GM13977 (cell line): ENCODE results near the gene PLA2G12B.
"Not testable (repeated sequence)": the region's sequence is repeated elsewhere in the genome, so short reads cannot be mapped to it uniquely, and the experiment has no call there.

Experiments
- DNase-seq: peaks from one replicate; pipeline ENCODE4 v3.0.0; 2012; ENCODE audit warnings: low spot score
- in situ Hi-C: fragments of 300-500 bp; cut with MboI; formaldehyde crosslinking; loops from one replicate; pipeline ENCODE4 v1.12.0; 2022; ENCODE audit warnings: low sequenced_read_pairs, low pct_unique_long_range_greater_than_20kb, mixed read lengths, inconsistent platforms; ENCODE audit not compliant: unreplicated experiment
- TF ChIP-seq, protein P1 (sequence below): IDR thresholded peaks from 2 replicates; pipeline ENCODE4 v1.5.1; 2012; ENCODE audit warnings: mild to moderate bottlenecking, control low read depth; ENCODE audit not compliant: insufficient read depth; ENCODE audit errors: extremely low read depth, missing control alignments

PLA2G12B gene

DNA sequence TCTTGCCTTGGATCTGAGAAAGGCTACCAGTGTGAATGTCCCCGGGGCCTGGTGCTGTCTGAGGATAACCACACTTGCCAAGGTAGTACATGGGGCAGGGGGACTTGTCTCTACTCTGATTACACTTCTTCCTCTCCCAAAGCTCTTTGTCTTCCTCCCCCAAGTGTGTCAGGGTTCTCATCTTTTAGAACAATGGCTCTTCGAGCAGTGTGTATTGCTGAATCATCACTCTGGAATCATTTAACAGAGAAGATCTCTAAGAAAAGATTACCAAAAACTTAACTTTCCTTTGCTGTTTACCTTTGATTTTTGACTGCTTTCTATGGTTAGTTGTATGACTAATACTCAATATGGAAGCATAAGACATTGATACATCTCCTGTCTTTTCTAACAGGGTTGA is 42.8 kb downstream of the PLA2G12B start:
- in situ Hi-C loops, result no loop called here
- no peak for DNase-seq
- TF ChIP-seq, protein P1, sequence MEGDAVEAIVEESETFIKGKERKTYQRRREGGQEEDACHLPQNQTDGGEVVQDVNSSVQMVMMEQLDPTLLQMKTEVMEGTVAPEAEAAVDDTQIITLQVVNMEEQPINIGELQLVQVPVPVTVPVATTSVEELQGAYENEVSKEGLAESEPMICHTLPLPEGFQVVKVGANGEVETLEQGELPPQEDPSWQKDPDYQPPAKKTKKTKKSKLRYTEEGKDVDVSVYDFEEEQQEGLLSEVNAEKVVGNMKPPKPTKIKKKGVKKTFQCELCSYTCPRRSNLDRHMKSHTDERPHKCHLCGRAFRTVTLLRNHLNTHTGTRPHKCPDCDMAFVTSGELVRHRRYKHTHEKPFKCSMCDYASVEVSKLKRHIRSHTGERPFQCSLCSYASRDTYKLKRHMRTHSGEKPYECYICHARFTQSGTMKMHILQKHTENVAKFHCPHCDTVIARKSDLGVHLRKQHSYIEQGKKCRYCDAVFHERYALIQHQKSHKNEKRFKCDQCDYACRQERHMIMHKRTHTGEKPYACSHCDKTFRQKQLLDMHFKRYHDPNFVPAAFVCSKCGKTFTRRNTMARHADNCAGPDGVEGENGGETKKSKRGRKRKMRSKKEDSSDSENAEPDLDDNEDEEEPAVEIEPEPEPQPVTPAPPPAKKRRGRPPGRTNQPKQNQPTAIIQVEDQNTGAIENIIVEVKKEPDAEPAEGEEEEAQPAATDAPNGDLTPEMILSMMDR, result no peak

DNA sequence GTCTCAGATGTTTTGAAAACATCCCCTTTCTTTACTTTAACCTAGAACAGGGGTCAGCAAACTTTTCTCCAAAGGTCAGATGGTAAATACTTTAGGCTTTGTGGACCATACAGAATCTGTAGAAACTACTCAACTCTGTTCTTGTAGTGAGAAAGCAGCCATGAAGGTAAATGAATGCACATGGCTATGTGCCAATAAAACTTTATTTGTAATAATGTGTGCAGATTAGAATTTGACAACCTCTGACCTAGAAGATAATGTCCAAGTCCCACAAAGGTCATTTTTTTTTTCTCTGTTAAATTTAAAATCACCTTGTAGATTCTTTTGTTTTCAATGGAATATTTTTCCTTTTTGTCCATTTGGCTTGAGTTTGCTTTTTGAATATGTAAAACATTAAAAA is 43.9 kb downstream of the PLA2G12B start:
- TF ChIP-seq, protein P1, result no peak
- in situ Hi-C loops, result no loop called here
- no peak for DNase-seq

DNA sequence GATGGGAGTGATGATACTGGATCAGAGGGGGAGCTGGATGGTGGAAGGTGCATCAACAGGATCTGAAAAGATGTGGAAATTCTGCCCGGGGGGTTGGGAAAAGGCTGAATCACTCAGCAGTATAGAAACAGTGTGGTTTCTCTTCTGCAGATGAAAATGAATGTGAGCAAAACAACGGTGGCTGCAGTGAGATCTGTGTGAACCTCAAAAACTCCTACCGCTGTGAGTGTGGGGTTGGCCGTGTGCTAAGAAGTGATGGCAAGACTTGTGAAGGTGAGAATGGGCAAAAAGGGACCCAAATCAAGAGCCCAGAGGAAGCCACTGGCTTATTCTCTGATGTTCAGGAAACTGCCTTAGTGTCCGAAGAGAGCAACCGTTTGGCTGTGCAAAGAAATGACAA is 48.2 kb downstream of the PLA2G12B start:
- DNase-seq, result no peak
- in situ Hi-C loops, result no loop called here
- TF ChIP-seq, protein P1, result no peak

DNA sequence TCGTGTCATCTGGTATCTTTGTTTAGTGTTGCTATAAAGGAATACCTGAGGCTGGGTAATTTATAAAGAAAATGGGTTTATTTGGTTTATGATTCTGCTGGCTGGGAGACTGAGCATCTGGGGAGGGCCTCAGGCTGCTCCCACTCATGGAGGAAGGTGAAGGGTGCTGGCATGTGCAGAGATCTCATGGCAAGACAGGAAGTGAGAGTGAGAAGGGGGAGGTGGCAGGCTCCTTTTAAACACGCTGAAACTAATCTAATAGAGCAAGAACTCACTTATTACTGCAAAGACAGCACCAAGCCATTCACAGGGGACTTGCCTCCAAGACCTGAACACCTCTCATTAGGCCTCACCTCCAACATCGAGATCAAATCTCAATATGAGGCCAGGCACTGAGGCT is 49.8 kb downstream of the PLA2G12B start:
- in situ Hi-C loops, result no loop called here
- DNase-seq, result no peak
- TF ChIP-seq, protein P1, result no peak

DNA sequence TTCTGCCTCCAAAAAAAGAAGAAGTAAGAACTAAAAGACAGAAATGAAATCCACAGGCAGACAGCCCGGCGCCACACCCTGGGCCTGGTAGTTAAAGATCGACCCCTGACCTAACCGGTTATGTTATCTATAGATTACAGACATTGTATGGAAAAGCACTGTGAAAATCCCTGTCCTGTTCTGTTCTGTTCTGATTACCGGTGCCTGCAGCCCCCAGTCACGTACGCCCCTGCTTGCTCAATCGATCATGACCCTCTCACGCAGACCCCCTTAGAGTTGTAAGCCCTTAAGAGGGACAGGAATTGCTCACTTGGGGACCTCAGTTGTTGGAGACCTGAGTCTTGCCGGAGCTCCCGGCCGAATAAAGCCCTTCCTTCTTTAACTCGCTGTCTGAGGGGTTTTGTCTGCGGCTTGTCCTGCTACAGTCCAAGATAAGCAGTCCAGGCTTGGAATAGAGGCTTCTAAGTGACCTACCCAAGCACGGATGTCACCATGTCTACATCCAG is 50.6 kb downstream of the PLA2G12B start:
- DNase-seq, in situ Hi-C loops: not testable (repeated sequence)

DNA sequence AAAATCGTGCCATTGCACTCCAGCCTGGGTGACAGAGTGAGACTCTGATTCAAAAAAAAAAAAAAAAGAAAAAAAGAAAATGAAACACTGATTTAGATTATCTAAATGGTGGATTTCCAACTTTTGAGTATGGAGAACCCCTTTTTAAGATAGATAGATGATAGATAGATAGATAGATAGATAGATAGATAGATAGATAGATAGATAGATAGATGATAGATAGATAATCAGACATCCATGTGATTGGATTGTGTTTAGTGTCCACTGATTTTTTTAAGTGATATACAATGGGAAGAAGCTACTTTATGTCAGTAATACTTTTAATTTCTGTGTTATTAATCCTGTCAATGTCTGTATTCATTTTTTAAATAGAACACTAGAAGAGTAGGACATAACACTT is 55.1 kb downstream of the PLA2G12B start:
- no peak for DNase-seq
- in situ Hi-C loops, result no loop called here
- TF ChIP-seq, protein P1, result no peak

- TF ChIP-seq, protein P1, result no peak
- DNase-seq, result no peak
- in situ Hi-C loops, result no loop called here
These were observed 56.0 kb downstream of the PLA2G12B start for GRCh38 chr10:72898616-72899015.
